NCI-H2227 (cell line): ENCODE results near the gene SEC22C.

ENCODE experiments used
- DNase-seq: peaks from one replicate; lab custom pipeline; 2025; ENCODE audit not compliant: unreplicated experiment; lab: John Stamatoyannopoulos, UW

SEC22C gene

GRCh38 chr3:42500909-42501308 lies 80.9 kb downstream of the SEC22C start:
- no peak for DNase-seq

GRCh38 chr3:42500091-42500490 lies 81.7 kb downstream of the SEC22C start:
- DNase-seq, result no peak

GRCh38 chr3:42499478-42499871 lies 82.3 kb downstream of the SEC22C start:
- no peak for DNase-seq

- no peak for DNase-seq
These were observed 82.8 kb downstream of the SEC22C start for GRCh38 chr3:42498791-42499477.

- DNase-seq, result no peak
These were observed 83.7 kb downstream of the SEC22C start for GRCh38 chr3:42498034-42498433.
